ENCODE measurements around the gene NFASC. TPM values are rescaled to one million over a fixed set of nuclear protein-coding genes. Genes with fewer than 3 reads are reported as not detected.

NFASC gene
- polyA plus RNA-seq, 4 donors: 0.22 to 5.8 (median 3.0) TPM

GRCh38 chr1:205064741-205065316 is 194.2 kb downstream of the NFASC start:
- no peaks in the 10 kb centered on the region for H3K36me3 ChIP-seq (ENCODE audit: control insufficient read depth in 3 of 3, insufficient read depth in 2 of 3, low read depth in 1 of 3, low read length in 3 of 3)
- no peaks in the 10 kb centered on the region for H3K9me3 ChIP-seq (ENCODE audit: control insufficient read depth in 2 of 2, insufficient read depth in 1 of 2, low read depth in 1 of 2, low read length in 1 of 2)
- H3K4me3 ChIP-seq (ENCODE audit: low read depth in 1 of 3, low read length in 3 of 3): no peak overlapping the region
- no peak overlapping the region for H3K27ac ChIP-seq (ENCODE audit: low read depth in 1 of 3, low read length in 2 of 3)
- 85 to 90% (median 85%) methylated on average over 9 of the region's 9 CpGs for WGBS, 3 donors
- H3K27me3 ChIP-seq (ENCODE audit: control insufficient read depth in 3 of 3, insufficient read depth in 3 of 3, low read length in 3 of 3): no peaks in the 10 kb centered on the region
- H3K4me1 ChIP-seq (ENCODE audit: control insufficient read depth in 3 of 3, insufficient read depth in 2 of 3, low read depth in 1 of 3, low read length in 2 of 3): no peaks in the 10 kb centered on the region
- FAIRE-seq (no peak), DNase-seq (no peak)

- Histone ChIP-seq H3K4me3 (ENCODE audit: low read depth in 1 of 3, low read length in 3 of 3) (no peak overlapping the region), H3K27me3 (ENCODE audit: control insufficient read depth in 3 of 3, insufficient read depth in 3 of 3, low read length in 3 of 3) (no peaks in the 10 kb centered on the region), H3K9me3 (ENCODE audit: control insufficient read depth in 2 of 2, insufficient read depth in 1 of 2, low read depth in 1 of 2, low read length in 1 of 2) (no peaks in the 10 kb centered on the region), H3K4me1 (ENCODE audit: control insufficient read depth in 3 of 3, insufficient read depth in 2 of 3, low read depth in 1 of 3, low read length in 2 of 3) (no peaks in the 10 kb centered on the region), H3K36me3 (ENCODE audit: control insufficient read depth in 3 of 3, insufficient read depth in 2 of 3, low read depth in 1 of 3, low read length in 3 of 3) (no peaks in the 10 kb centered on the region), H3K27ac (ENCODE audit: low read depth in 1 of 3, low read length in 2 of 3) (no peak overlapping the region)
- WGBS, 3 donors: 87 to 91% (median 91%) methylated on average over 14 of the region's 14 CpGs
- FAIRE-seq: no peak
- no peak for DNase-seq
Measured at GRCh38 chr1:205065666-205066065, 195.0 kb downstream of the NFASC start.

GRCh38 chr1:205066141-205066818 is 195.6 kb downstream of the NFASC start:
- Histone ChIP-seq H3K9me3 (ENCODE audit: control insufficient read depth in 2 of 2, insufficient read depth in 1 of 2, low read depth in 1 of 2, low read length in 1 of 2) (no peaks in the 10 kb centered on the region), H3K27me3 (ENCODE audit: control insufficient read depth in 3 of 3, insufficient read depth in 3 of 3, low read length in 3 of 3) (no peaks in the 10 kb centered on the region), H3K36me3 (ENCODE audit: control insufficient read depth in 3 of 3, insufficient read depth in 2 of 3, low read depth in 1 of 3, low read length in 3 of 3) (no peaks in the 10 kb centered on the region), H3K4me1 (ENCODE audit: control insufficient read depth in 3 of 3, insufficient read depth in 2 of 3, low read depth in 1 of 3, low read length in 2 of 3) (no peaks in the 10 kb centered on the region), H3K27ac (ENCODE audit: low read depth in 1 of 3, low read length in 2 of 3) (no peak overlapping the region), H3K4me3 (ENCODE audit: low read depth in 1 of 3, low read length in 3 of 3) (no peak overlapping the region)
- 28 to 58% (median 36%) methylated on average over 13 of the region's 13 CpGs for WGBS, 3 donors
- DNase-seq (no peak), FAIRE-seq (no peak)

- Histone ChIP-seq H3K27me3 (ENCODE audit: control insufficient read depth in 3 of 3, insufficient read depth in 3 of 3, low read length in 3 of 3) (no peaks in the 10 kb centered on the region), H3K27ac (ENCODE audit: low read depth in 1 of 3, low read length in 2 of 3) (no peak overlapping the region), H3K36me3 (ENCODE audit: control insufficient read depth in 3 of 3, insufficient read depth in 2 of 3, low read depth in 1 of 3, low read length in 3 of 3) (no peaks in the 10 kb centered on the region), H3K9me3 (ENCODE audit: control insufficient read depth in 2 of 2, insufficient read depth in 1 of 2, low read depth in 1 of 2, low read length in 1 of 2) (no peaks in the 10 kb centered on the region), H3K4me3 (ENCODE audit: low read depth in 1 of 3, low read length in 3 of 3) (no peak overlapping the region), H3K4me1 (ENCODE audit: control insufficient read depth in 3 of 3, insufficient read depth in 2 of 3, low read depth in 1 of 3, low read length in 2 of 3) (no peaks in the 10 kb centered on the region)
- 43 to 78% (median 60%) methylated on average over 6 of the region's 6 CpGs for WGBS, 3 donors
- DNase-seq (peak in 1 of 2 donors; percentile 22), FAIRE-seq (no peak)
Measured at GRCh38 chr1:205067031-205067430, 196.4 kb downstream of the NFASC start.

GRCh38 chr1:205068001-205068400 is 197.3 kb downstream of the NFASC start:
- Histone ChIP-seq H3K4me3 (ENCODE audit: low read depth in 1 of 3, low read length in 3 of 3) (no peak overlapping the region), H3K9me3 (ENCODE audit: control insufficient read depth in 2 of 2, insufficient read depth in 1 of 2, low read depth in 1 of 2, low read length in 1 of 2) (no peaks in the 10 kb centered on the region), H3K27me3 (ENCODE audit: control insufficient read depth in 3 of 3, insufficient read depth in 3 of 3, low read length in 3 of 3) (no peaks in the 10 kb centered on the region), H3K27ac (ENCODE audit: low read depth in 1 of 3, low read length in 2 of 3) (no peak overlapping the region), H3K4me1 (ENCODE audit: control insufficient read depth in 3 of 3, insufficient read depth in 2 of 3, low read depth in 1 of 3, low read length in 2 of 3) (no peaks in the 10 kb centered on the region), H3K36me3 (ENCODE audit: control insufficient read depth in 3 of 3, insufficient read depth in 2 of 3, low read depth in 1 of 3, low read length in 3 of 3) (no peaks in the 10 kb centered on the region)
- DNase-seq: no peak
- WGBS, 3 donors: 86 to 92% (median 90%) methylated on average over 4 of the region's 4 CpGs
- no peak for FAIRE-seq

- 31 to 48% (median 47%) methylated on average over 2 of the region's 2 CpGs for WGBS, 3 donors
- H3K27me3 ChIP-seq (ENCODE audit: control insufficient read depth in 3 of 3, insufficient read depth in 3 of 3, low read length in 3 of 3): no peaks in the 10 kb centered on the region
- H3K36me3 ChIP-seq (ENCODE audit: control insufficient read depth in 3 of 3, insufficient read depth in 2 of 3, low read depth in 1 of 3, low read length in 3 of 3): no peaks in the 10 kb centered on the region
- no peak overlapping the region for H3K4me3 ChIP-seq (ENCODE audit: low read depth in 1 of 3, low read length in 3 of 3)
- no peaks in the 10 kb centered on the region for H3K4me1 ChIP-seq (ENCODE audit: control insufficient read depth in 3 of 3, insufficient read depth in 2 of 3, low read depth in 1 of 3, low read length in 2 of 3)
- no peak for FAIRE-seq
- H3K27ac ChIP-seq (ENCODE audit: low read depth in 1 of 3, low read length in 2 of 3): no peak overlapping the region
- no peaks in the 10 kb centered on the region for H3K9me3 ChIP-seq (ENCODE audit: control insufficient read depth in 2 of 2, insufficient read depth in 1 of 2, low read depth in 1 of 2, low read length in 1 of 2)
- DNase-seq: no peak
Measured at GRCh38 chr1:205068457-205069040, 197.9 kb downstream of the NFASC start.

GRCh38 chr1:205069371-205070125 is 198.9 kb downstream of the NFASC start:
- Histone ChIP-seq H3K27ac (ENCODE audit: low read depth in 1 of 3, low read length in 2 of 3) (no peak overlapping the region), H3K4me3 (ENCODE audit: low read depth in 1 of 3, low read length in 3 of 3) (no peak overlapping the region), H3K27me3 (ENCODE audit: control insufficient read depth in 3 of 3, insufficient read depth in 3 of 3, low read length in 3 of 3) (no peaks in the 10 kb centered on the region), H3K4me1 (ENCODE audit: control insufficient read depth in 3 of 3, insufficient read depth in 2 of 3, low read depth in 1 of 3, low read length in 2 of 3) (no peaks in the 10 kb centered on the region), H3K36me3 (ENCODE audit: control insufficient read depth in 3 of 3, insufficient read depth in 2 of 3, low read depth in 1 of 3, low read length in 3 of 3) (no peaks in the 10 kb centered on the region), H3K9me3 (ENCODE audit: control insufficient read depth in 2 of 2, insufficient read depth in 1 of 2, low read depth in 1 of 2, low read length in 1 of 2) (no peaks in the 10 kb centered on the region)
- FAIRE-seq: no peak
- no peak for DNase-seq
- 80 to 85% (median 84%) methylated on average over 42 of the region's 42 CpGs for WGBS, 3 donors

- Histone ChIP-seq H3K4me3 (ENCODE audit: low read depth in 1 of 3, low read length in 3 of 3) (no peak overlapping the region), H3K36me3 (ENCODE audit: control insufficient read depth in 3 of 3, insufficient read depth in 2 of 3, low read depth in 1 of 3, low read length in 3 of 3) (no peaks in the 10 kb centered on the region), H3K4me1 (ENCODE audit: control insufficient read depth in 3 of 3, insufficient read depth in 2 of 3, low read depth in 1 of 3, low read length in 2 of 3) (no peaks in the 10 kb centered on the region), H3K27ac (ENCODE audit: low read depth in 1 of 3, low read length in 2 of 3) (no peak overlapping the region), H3K27me3 (ENCODE audit: control insufficient read depth in 3 of 3, insufficient read depth in 3 of 3, low read length in 3 of 3) (no peaks in the 10 kb centered on the region), H3K9me3 (ENCODE audit: control insufficient read depth in 2 of 2, insufficient read depth in 1 of 2, low read depth in 1 of 2, low read length in 1 of 2) (no peaks in the 10 kb centered on the region)
- 86 to 89% (median 88%) methylated on average over 2 of the region's 2 CpGs for WGBS, 3 donors
- DNase-seq: no peak
- no peak for FAIRE-seq
Measured at GRCh38 chr1:205071028-205071409, 200.4 kb downstream of the NFASC start.
